ENCODE data around the gene FBXO28. TPM values are rescaled to one million over a fixed set of nuclear protein-coding genes. Genes with fewer than 3 reads are reported as not detected.

Gene FBXO28
- polyA plus RNA-seq, 1 of the 3 experiments (the other 2 are of a cell fraction) = 8.1 TPM

GRCh38 chr1:224198572-224198971 is 84.7 kb downstream of the FBXO28 start (continued):
- TF ChIP-seq MEF2A (IDR thresholded peaks at IDR 0.05; ENCODE audit: borderline replicate concordance, low read depth) = no peak
- no peak for TF ChIP-seq USF1 (IDR thresholded peaks at IDR 0.05; ENCODE audit: borderline replicate concordance, low read depth)
- TF ChIP-seq YY1 (IDR thresholded peaks at IDR 0.05; ENCODE audit: low read depth) = no peak

GRCh38 chr1:224199679-224200078 is 85.8 kb downstream of the FBXO28 start:
- WGBS (ENCODE audit: low lambda C conversion rate) = 94% methylated on average over 2 of the region's 2 CpGs
- Histone ChIP-seq H3K79me2 (ENCODE audit: insufficient read depth) (no peaks in the 10 kb centered on the region; the same call in 1 of the 2 replicates), H4K20me1 (ENCODE audit: insufficient read depth) (no peaks in the 10 kb centered on the region), H3K4me2 (no peak overlapping the region), H3K27me3 (ENCODE audit: insufficient read depth) (no peaks in the 10 kb centered on the region), H3F3A (replicated peaks; ENCODE audit: insufficient read depth) (peaks cover 25% of the 10 kb centered on the region), H2AFZ (ENCODE audit: low read depth) (no peak overlapping the region), H3K9ac (no peak overlapping the region), H3K27ac (ENCODE audit: low read depth in 2 of 2, low read length in 1 of 2) (no peak overlapping the region), H3K36me3 (replicated peaks in 1 of 2; ENCODE audit: control insufficient read depth in 1 of 2, insufficient read depth in 2 of 2, low read length in 1 of 2) (no peaks in the 10 kb centered on the region), H3K4me1 (ENCODE audit: control insufficient read depth in 1 of 2, insufficient read depth in 2 of 2, low read depth in 1 of 2, low read length in 1 of 2) (peaks cover 16% of the 10 kb centered on the region in 2 experiments), H3K4me3 (ENCODE audit: low read depth in 2 of 2, low read length in 1 of 2) (no peak overlapping the region), H3K9me2 (no peaks in the 10 kb centered on the region), H3K9me3 (no peaks in the 10 kb centered on the region)
- DNase-seq = no peak
- POLR2A ChIA-PET = no interaction called here
- no peak for TF ChIP-seq FOSL2 (IDR thresholded peaks at IDR 0.05; ENCODE audit: borderline replicate concordance, low read depth)
- TF ChIP-seq JUND (IDR thresholded peaks at IDR 0.05) = no peak
- TF ChIP-seq POLR2AphosphoS5 (IDR thresholded peaks at IDR 0.05; ENCODE audit: low read depth, low read length) = no peak
- TF ChIP-seq EZH2phosphoT487 (IDR thresholded peaks at IDR 0.05; ENCODE audit: borderline replicate concordance, low read depth) = no peak
- no peak for TF ChIP-seq MAX (IDR thresholded peaks at IDR 0.05; ENCODE audit: low read depth)
- no peak for TF ChIP-seq RFX5 (IDR thresholded peaks at IDR 0.05; ENCODE audit: low read length)
- no peak for TF ChIP-seq SMC3 (IDR thresholded peaks at IDR 0.05; ENCODE audit: low read depth, low read length)
- no peak for TF ChIP-seq MXI1 (IDR thresholded peaks at IDR 0.05; ENCODE audit: low read depth, low read length)
- no peak for TF ChIP-seq USF1 (IDR thresholded peaks at IDR 0.05; ENCODE audit: borderline replicate concordance, low read depth)
- no peak for TF ChIP-seq FOXM1 (IDR thresholded peaks at IDR 0.05; ENCODE audit: low read depth)
- TF ChIP-seq TCF12 (IDR thresholded peaks at IDR 0.05) = no peak
- no peak for TF ChIP-seq FOXJ3 (CRISPR knock-in tag; IDR thresholded peaks at IDR 0.05)
- TF ChIP-seq TEAD4 (IDR thresholded peaks at IDR 0.05; ENCODE audit: borderline replicate concordance, insufficient read depth) = no peak
- no peak for TF ChIP-seq CTCF (IDR thresholded peaks at IDR 0.05)
- CTCF ChIA-PET = no interaction called here

Data from SK-N-SH (cell line).